Endothelial cell of umbilical vein (primary cell): ENCODE results near the gene ESF1. TPM values are rescaled to one million over a fixed set of nuclear protein-coding genes. Genes with fewer than 3 reads are reported as not detected.

Source experiments
- BruUV-seq: library from RNA; stranded (reverse); fragments of 400-500 nt; replicated peaks from 2 replicates; lab custom pipeline; 2021; lab: Mats Ljungman, UMichigan
- CTCF ChIA-PET: fragments of 300-600, 350-600 bp; sonication (Branson Sonifier 250); formaldehyde crosslinking; loops from one replicate; lab custom pipeline; 2021; ENCODE audit warnings: antibody characterized with exemption, inconsistent platforms; lab: Charles Lee
- POLR2A ChIA-PET: fragments of 300-600, 350-600 bp; sonication (Branson Sonifier 250); formaldehyde crosslinking; loops from one replicate; lab custom pipeline; 2021; ENCODE audit warnings: antibody characterized with exemption, inconsistent platforms; lab: Charles Lee
- DNase-seq: peaks from one replicate; pipeline ENCODE4 v3.0.0-alpha.2; 2011; ENCODE audit warnings: low read depth, low spot score
- FAIRE-seq: peaks from 2 replicates; lab custom pipeline; 2011; peaks lifted over from hg19 to GRCh38; lab: Jason Lieb, UNC
- H2AFZ ChIP-seq: 2 replicates; pipeline ENCODE4 v1.6.0; 2012; ENCODE audit warnings: low read depth, low read length, control low read depth, inconsistent platforms
- H3K27ac ChIP-seq: 2 replicates; pipeline ENCODE4 v1.5.1; 2011; ENCODE audit warnings: low read depth, mild to moderate bottlenecking, control low read depth, low read length, moderate library complexity; ENCODE audit not compliant: insufficient read depth
- H3K27me3 ChIP-seq, 2 experiments: 2 replicates each; pipeline versions ENCODE4 v1.6.0 to v1.6.1; 2011; ENCODE audit warnings: low read length in 2 of 2, mixed read lengths in 1 of 2; ENCODE audit not compliant: control insufficient read depth in 2 of 2, insufficient read depth in 2 of 2
- H3K36me3 ChIP-seq, 2 experiments: 2 replicates in 1 of 2; 3 replicates in 1 of 2; pipeline ENCODE4 v1.5.1; 2011; ENCODE audit warnings: low read length in 2 of 2, mild to moderate bottlenecking in 1 of 2, moderate library complexity in 1 of 2; ENCODE audit not compliant: control insufficient read depth in 2 of 2, insufficient read depth in 2 of 2; ENCODE audit errors: extremely low read depth in 1 of 2
- H3K4me1 ChIP-seq: 3 replicates; pipeline ENCODE4 v1.5.1; 2011; ENCODE audit warnings: mild to moderate bottlenecking, low read length; ENCODE audit not compliant: control insufficient read depth, insufficient read depth; ENCODE audit errors: extremely low read depth
- H3K4me2 ChIP-seq: 2 replicates; pipeline ENCODE4 v1.6.1; 2011; ENCODE audit warnings: low read length, control low read depth, mixed read lengths; ENCODE audit not compliant: insufficient read depth
- H3K4me3 ChIP-seq, 3 experiments: fragments of 200-600 bp in 1 of 3; sonication (generic), shearing (Covaris generic) in 1 of 3; replicated peaks in 1 of 3; 2 replicates each; pipeline ENCODE4 v1.5.1; 2011 to 2016; ENCODE audit warnings: control low read depth in 3 of 3, low read length in 3 of 3, mild to moderate bottlenecking in 2 of 3, inconsistent platforms in 1 of 3, low read depth in 1 of 3, moderate library complexity in 1 of 3; ENCODE audit not compliant: insufficient read depth in 1 of 3
- H3K79me2 ChIP-seq: 2 replicates; pipeline ENCODE4 v1.6.0; 2012; ENCODE audit warnings: low read length, inconsistent platforms; ENCODE audit not compliant: control insufficient read depth, insufficient read depth
- H3K9ac ChIP-seq: replicated peaks from 2 replicates; pipeline ENCODE3; 2011; ENCODE audit warnings: low read length, control low read depth; ENCODE audit not compliant: insufficient read depth; ENCODE audit errors: extremely low read depth
- H3K9me1 ChIP-seq: replicated peaks from 3 replicates; pipeline ENCODE4 v1.6.0; 2011; ENCODE audit warnings: mild to moderate bottlenecking, low read length; ENCODE audit not compliant: control insufficient read depth, insufficient read depth; ENCODE audit errors: extremely low read depth
- H3K9me3 ChIP-seq: replicated peaks from 2 replicates; pipeline ENCODE4 v1.5.1; 2012; ENCODE audit warnings: low read length, inconsistent platforms; ENCODE audit not compliant: control insufficient read depth, insufficient read depth
- H4K20me1 ChIP-seq: replicated peaks from 2 replicates; pipeline ENCODE3; 2011; ENCODE audit warnings: mild to moderate bottlenecking, low read length; ENCODE audit not compliant: control insufficient read depth, insufficient read depth; ENCODE audit errors: extremely low read depth
- CTCF ChIP-seq, 2 donors: IDR thresholded peaks; 1 replicate in 1 of 2; 2 replicates in 1 of 2; pipeline ENCODE4 v1.5.1; 2011; ENCODE audit warnings: low read length in 2 of 2, mild to moderate bottlenecking in 2 of 2, moderate library complexity in 2 of 2, control low read depth in 1 of 2, inconsistent platforms in 1 of 2, low read depth in 1 of 2; ENCODE audit not compliant: insufficient read depth in 1 of 2; ENCODE audit errors: extremely low read depth in 1 of 2
- EZH2 ChIP-seq: IDR thresholded peaks from 2 replicates; pipeline ENCODE4 v1.6.1; 2012; ENCODE audit warnings: borderline replicate concordance, low read depth, mild to moderate bottlenecking, moderate library complexity, low read length, inconsistent platforms; ENCODE audit not compliant: severe bottlenecking
- FOS ChIP-seq: IDR thresholded peaks from 2 replicates; pipeline ENCODE4 v1.6.1; 2011; ENCODE audit warnings: mild to moderate bottlenecking, low read length, moderate library complexity, borderline replicate concordance; ENCODE audit not compliant: insufficient read depth
- GATA2 ChIP-seq: IDR thresholded peaks from 2 replicates; pipeline ENCODE4 v1.7.0; 2011; ENCODE audit warnings: low read depth, mild to moderate bottlenecking, moderate library complexity, mixed read lengths, low read length; ENCODE audit not compliant: insufficient read length, insufficient read depth
- JUN ChIP-seq: IDR thresholded peaks from 2 replicates; pipeline ENCODE4 v1.6.1; 2011; ENCODE audit warnings: borderline replicate concordance, low read depth; ENCODE audit not compliant: insufficient read length, insufficient read depth
- MYC ChIP-seq: IDR thresholded peaks from one replicate; pipeline ENCODE4 v1.6.1; 2011; ENCODE audit warnings: mild to moderate bottlenecking, low read depth, low read length
- POLR2A ChIP-seq: IDR thresholded peaks from 2 replicates; pipeline ENCODE4 v1.6.1; 2012; ENCODE audit warnings: low read depth, mild to moderate bottlenecking, control low read depth, low read length
- POLR2AphosphoS5 ChIP-seq: IDR thresholded peaks from 2 replicates; pipeline ENCODE4 v1.6.1; 2012; ENCODE audit warnings: low read depth, mild to moderate bottlenecking, control low read depth, low read length, moderate library complexity; ENCODE audit not compliant: insufficient read depth
- dilution Hi-C: fragments of 300-500 bp; cut with MboI; formaldehyde crosslinking; loops from one replicate; pipeline ENCODE4 v1.15.0; 2019; ENCODE audit warnings: low sequenced_read_pairs; ENCODE audit not compliant: extremely low pct_ligation_motif_present
- intact Hi-C: fragments of 100-400 bp; cut with micrococcal nuclease; formaldehyde crosslinking; loops from one replicate; pipeline ENCODE4 v1.10.0; 2022
- polyA plus RNA-seq, 4 experiments: library from polyadenylated mRNA; depleted of rRNA in 3 of 4; stranded (reverse) in 3 of 4; unstranded in 1 of 4; fragments of >200 nt; gene quantifications; 2 replicates each; pipeline versions ENCODE4 v1.2.1 to v1.2.3, GENCODE V29; 2011 to 2012; ENCODE audit warnings: missing spikeins in 1 of 4
- total RNA-seq: library from RNA; stranded (reverse); gene quantifications from 2 replicates; pipeline ENCODE4 v1.2.3, GENCODE V29; 2021
- TF ChIP-seq, protein P1 (sequence below): IDR thresholded peaks from 2 replicates; pipeline ENCODE4 v1.6.1; 2011; ENCODE audit not compliant: insufficient read depth, insufficient read length

The ESF1 gene
- total and polyA plus RNA-seq, 2 donors (not counting 3 experiments of a cell fraction or from before 2014, with no cell fraction given) = 0.72 to 15.5 TPM

DNA sequence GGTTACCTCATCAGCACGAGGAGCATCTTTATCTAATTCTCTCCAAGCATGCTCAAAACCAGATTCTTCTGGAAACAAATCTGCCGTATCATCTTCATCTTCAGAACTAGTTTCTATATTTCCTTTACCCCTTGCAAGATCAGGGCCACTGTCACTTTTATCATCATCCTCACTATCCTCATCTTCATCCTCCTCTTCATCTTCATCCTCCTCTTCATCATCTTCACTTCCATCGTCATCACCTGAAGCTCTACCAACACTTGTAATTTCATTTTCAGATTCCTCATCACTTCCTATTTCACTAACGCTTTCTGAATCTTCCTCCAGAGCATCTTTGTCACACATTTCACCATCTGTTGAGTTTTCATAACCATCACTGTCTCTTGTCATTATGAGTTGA, 8.9 kb downstream of the ESF1 start:
- no peak for TF ChIP-seq CTCF (IDR thresholded peaks at IDR 0.05; ENCODE audit: extremely low read depth in 1 of 2, insufficient read depth in 1 of 2, low read depth in 1 of 2, low read length in 2 of 2)
- no peak for TF ChIP-seq JUN
- TF ChIP-seq GATA2 = no peak
- TF ChIP-seq MYC = no peak
- TF ChIP-seq POLR2AphosphoS5 = no peak
- TF ChIP-seq FOS = no peak
- no peak for TF ChIP-seq EZH2
- no peak for TF ChIP-seq POLR2A
- TF ChIP-seq, protein P1, sequence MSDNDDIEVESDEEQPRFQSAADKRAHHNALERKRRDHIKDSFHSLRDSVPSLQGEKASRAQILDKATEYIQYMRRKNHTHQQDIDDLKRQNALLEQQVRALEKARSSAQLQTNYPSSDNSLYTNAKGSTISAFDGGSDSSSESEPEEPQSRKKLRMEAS = no peak
- no peak overlapping the region for H3K27ac ChIP-seq
- H3K9me3 ChIP-seq = no peaks in the 10 kb centered on the region
- FAIRE-seq (no peak), DNase-seq (no peak)
- POLR2A ChIA-PET = no interaction called here
- H4K20me1 ChIP-seq = no peaks in the 10 kb centered on the region
- BruUV-seq = TSS peak; percentile 5
- H3K9me1 ChIP-seq = no peaks in the 10 kb centered on the region
- peaks cover 25% of the 10 kb centered on the region for H3K79me2 ChIP-seq
- H3K4me1 ChIP-seq = peaks cover 24% of the 10 kb centered on the region
- H3K9ac ChIP-seq = no peak overlapping the region
- CTCF ChIA-PET = interaction anchor here (1.2 to 3.0 kb wide), 3 partner anchors 9 to 25 kb away, joined by 3 to 10 read pairs (median 4); partner anchors contain the start of genes ESF1 and NDUFAF5
- intact Hi-C loops (no loop called here), dilution Hi-C loops (no loop called here)
- no peak overlapping the region for H3K4me2 ChIP-seq
- H3K36me3 ChIP-seq = peaks cover 4 to 21% of the 10 kb centered on the region in 2 experiments
- H3K4me3 ChIP-seq = no peak overlapping the region
- no peaks in the 10 kb centered on the region for H3K27me3 ChIP-seq
- no peak overlapping the region for H2AFZ ChIP-seq
